Stimulated activated CD8-positive, alpha-beta memory T cell treated with anti-CD3 and anti-CD28 coated beads, Interleukin-4, amount 100 ng/mL, for 24 hours (primary cell): Measurements from ENCODE around the gene PTMA.
"Not testable (repeated sequence)": the region's sequence is repeated elsewhere in the genome, so short reads cannot be mapped to it uniquely, and the experiment has no call there.

Source experiments
- DNase-seq: peaks from one replicate; pipeline ENCODE4 v3.0.0-alpha.2; 2020; ENCODE audit warnings: low read depth

PTMA gene

GRCh38 chr2:231716666-231717280 is 8.4 kb downstream of the PTMA start:
- DNase-seq: no peak

DNA sequence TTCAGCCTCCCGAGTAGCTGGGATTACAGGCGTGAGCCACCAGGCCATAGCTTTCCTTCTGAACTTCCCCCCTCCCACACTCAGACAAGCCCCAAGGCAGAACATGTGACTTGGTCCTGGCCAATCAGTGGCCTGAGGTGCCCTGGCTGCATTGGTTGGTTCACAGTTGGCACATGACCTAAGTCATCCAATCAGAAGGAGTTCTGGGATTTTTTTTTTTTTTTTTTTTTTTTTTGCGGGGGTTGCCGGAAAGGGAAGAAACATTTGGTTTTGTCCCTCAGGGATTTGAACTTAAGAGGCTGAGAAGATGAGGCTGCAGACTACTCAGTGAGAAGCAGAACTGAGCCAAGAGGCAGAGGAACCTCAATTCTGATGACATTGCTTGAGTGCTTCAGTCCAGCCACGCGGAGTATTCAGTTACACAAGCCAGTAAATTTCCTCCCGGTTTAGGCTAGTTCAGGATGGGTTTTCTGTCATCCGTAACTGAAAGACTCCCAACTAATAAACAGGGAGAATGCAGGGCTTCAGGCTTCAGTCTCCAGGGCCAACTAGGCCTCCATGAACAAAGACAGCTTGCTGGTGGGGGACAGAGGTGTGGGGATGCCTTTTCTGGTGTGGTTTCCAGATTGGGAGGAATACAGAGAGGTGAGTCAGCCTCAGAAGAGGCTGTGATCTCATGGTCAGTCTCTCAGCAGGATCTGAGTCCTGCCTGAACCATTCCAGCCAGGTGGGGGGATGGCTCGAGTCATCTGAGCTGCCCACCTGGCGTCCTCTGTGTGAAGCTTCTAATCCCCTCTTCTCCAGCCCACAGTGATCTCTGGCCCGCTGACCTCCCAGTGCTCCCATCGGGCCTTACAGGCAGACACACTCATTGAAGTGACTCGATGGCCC is 9.2 kb downstream of the PTMA start:
- no peak for DNase-seq

GRCh38 chr2:231718799-231719198 is 10.5 kb downstream of the PTMA start:
- no peak for DNase-seq

DNA sequence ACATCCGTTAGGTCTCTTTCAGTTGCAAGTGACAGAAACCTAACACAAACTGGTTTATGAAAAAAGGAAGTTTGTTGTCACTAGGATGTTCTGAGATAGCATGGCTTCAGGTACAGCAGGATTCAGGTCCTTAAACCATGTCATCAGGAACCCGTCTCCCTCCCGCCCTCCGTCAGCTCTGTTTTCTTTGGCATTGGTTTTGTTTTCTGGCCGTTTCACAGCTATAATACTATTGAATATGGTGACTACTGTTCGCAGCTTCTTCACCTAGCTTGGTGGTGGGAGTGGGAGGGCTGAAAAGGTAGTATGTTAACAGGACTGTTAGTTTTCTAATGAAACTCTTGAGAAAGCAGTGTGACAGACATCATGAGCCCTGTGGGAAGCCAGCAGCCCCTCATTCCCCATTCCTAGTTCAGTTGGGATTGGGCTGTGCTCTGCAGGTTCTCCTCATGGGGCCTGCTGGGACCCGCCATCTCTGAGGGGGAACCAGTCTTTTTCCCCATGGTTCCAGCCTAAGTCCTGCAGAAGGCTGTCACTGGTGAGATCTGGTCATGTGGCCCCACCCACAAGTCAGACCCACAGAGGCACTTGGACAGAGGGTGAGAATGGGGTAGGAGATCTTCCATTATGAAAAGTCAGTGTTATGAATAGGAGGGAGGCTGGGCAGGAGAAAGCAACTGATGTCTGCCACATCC is 12.1 kb downstream of the PTMA start:
- DNase-seq: no peak

DNA sequence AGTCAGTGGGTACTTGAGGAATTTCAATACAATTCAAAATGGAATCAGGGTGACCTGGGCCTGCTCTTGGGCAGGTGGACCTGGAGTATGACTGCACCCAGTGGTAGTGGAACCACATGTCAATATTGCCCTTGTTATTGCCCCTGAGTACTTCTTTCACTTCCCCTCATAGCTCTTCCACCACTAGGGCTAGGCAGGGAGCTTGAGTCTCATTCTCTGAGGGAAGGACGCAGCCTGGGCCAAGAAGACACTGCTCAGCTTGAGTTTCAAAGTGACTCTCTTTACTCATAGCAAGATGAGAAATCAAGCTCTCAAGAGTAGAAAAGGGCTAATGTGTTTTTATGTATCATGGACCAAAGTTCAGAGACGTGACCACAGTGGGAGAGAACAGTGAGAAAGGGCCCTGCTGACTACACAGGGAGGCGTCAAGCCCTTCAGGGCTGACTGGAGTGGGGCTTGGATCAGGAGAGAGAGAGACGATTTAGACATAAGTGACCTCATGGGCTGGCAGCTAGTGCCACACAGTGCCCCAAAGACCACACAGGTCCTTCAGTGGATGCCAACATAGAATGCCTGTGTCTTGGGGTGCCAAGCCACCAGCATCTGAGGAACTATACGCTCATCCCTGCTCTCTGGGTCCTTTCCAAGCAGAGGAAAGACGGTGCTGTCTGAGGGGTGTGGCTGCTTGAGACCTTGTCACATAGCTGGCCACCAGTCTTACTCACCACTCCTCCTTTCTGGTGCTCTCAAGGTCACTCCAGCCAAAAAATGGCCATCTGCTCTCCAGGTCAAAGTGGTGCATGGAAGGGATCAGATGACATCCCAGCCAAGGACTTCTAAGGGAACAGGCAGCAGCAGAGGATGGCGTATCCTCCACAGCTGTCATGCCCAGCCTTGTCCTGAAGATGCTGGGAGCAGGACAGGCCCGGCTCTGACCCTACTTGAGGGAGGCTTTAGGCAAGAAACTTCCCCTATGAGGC is 13.0 kb downstream of the PTMA start:
- DNase-seq: no peak

- no peak for DNase-seq
These were observed 14.5 kb downstream of the PTMA start for GRCh38 chr2:231722721-231723307.

GRCh38 chr2:231725476-231725875 is 17.2 kb downstream of the PTMA start:
- DNase-seq: no peak

GRCh38 chr2:231726276-231726675 is 18.0 kb downstream of the PTMA start:
- no peak for DNase-seq

- DNase-seq: no peak
These were observed 19.3 kb downstream of the PTMA start for GRCh38 chr2:231727621-231728020.

DNA sequence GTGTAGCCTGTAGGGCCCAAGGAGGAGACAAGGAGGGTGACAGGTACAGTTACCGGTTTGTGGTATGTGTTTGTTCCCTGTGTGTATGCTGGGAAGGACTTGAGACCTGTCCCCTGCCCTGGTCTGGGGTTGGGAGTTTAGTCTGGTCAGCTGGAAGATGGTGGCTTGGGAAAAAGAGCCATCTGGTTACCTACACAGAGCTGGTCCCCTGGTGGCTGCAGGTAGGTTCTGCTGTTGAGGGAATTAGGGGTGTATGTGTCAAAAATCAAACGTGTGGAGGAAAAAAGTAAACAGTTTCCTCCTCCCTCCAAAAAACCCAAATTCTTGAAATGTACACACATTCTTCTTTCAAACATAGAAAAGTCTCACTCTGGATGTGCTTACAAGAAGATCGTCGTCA is 24.3 kb downstream of the PTMA start:
- no peak for DNase-seq

DNA sequence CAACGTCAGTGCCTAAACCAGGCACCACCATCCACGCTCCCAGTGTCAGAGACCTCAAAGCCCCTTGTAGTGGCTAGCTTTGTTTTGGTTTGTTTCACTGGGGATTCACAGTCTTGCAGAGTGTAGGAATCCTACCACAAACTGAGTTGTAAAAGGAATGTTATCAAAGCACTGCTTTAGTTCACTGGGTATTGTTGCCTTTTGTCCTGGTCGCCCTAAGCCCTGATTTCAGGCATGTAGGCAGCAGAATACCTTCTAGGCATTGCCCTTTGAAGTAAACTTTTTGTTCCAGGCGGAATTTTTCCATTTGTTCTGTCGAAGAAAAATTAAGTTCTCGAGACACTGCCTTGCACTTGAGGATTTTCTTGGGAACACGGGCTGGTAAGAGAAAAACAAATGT is 29.4 kb downstream of the PTMA start:
- no peak for DNase-seq

GRCh38 chr2:231743376-231744116 is 35.2 kb downstream of the PTMA start:
- DNase-seq: no peak

DNA sequence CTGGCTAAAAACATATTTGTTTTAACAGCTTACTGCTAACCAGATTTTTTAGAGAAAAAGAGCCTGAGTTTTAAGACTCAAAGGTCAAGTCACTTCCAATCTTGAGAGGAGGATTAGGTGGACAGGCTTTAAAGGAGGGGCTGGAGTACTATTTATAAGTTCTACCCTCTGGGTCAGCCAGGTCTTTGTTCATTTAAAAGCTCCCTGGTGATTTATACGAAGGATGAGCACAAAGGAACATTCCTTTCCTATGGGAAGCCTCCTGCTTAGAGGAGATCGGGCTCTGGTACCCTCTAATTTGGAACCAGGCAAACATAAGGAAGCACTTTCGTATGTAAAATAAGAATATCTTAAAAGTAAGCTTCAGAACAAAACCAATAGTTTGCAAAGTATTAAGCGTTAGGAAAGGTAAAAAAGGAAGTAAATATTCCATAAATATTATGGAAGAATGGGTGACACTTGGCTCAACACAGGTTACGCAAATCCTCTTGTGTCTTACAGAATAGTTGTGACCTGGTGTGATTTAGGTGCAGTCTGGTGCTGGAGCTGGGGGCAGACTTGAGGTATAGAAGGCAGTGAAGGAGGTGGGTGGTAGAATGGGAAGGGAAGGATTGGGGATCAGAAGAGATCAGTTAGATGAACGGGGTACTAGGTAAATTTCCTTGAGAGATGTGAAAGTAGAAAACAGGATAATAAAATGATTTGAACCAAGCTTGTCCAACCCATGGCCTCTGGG is 37.1 kb downstream of the PTMA start:
- DNase-seq: no peak

DNA sequence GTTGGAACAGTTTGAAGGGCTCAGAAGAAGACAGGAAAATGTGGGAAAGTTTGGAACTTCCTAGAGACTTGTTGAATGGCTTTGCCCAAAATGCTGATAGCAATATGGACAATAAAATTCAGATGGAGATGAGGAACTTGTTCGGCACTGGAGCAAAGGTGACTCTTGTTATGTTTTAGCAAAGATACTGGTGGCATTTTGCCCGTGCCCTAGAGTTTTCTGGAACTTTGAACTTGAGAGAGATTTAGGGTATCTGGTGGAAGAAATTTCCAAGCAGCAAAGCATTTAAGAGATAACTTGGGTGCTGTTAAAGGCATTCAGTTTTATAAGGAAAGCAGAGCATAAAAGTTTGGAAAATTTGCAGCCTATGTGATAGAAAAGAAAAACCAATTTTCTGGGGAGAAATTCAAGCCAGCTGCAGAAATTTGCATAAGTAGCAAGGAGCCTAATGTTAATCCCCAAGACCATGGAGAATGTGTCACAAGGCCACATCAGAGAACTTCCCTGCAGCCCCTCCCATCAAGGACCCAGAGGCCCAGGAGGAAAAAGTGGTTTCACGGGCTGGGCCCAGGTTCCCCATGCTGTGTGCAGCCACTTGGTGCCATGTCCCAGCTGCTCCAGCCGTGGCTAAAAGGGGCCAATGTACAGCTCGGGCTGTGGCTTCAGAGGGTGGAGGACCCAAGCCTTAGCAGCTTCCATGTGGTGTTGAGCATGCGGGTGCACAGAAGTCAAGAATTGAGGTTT is 40.0 kb downstream of the PTMA start:
- not testable (repeated sequence) for DNase-seq

- DNase-seq: not testable (repeated sequence)
These were observed 40.7 kb downstream of the PTMA start for GRCh38 chr2:231749016-231749415.

GRCh38 chr2:231751042-231751815 is 42.9 kb downstream of the PTMA start:
- no peak for DNase-seq

- DNase-seq: no peak
These were observed 43.7 kb downstream of the PTMA start for GRCh38 chr2:231752061-231752460.

DNA sequence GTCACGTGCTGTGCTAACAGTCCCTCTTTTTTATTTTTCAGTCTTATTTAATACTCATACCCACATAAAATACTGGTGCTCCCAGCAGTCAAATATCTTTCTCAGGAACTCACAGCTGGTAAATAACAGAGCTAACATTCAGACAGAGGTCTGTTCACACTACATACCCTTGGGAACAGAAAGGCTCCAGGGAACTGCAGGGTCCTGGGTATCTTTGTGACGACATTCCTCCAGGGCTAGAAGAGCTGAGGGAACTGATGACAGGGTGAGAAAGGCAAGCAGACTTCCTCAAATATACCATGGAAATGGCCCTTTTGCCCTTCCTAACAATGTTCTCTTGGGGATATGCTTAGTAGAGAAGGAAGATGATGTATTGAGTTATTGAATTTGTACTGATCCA is 53.4 kb downstream of the PTMA start:
- DNase-seq: no peak
